Pancreas (tissue), 10 donors: ENCODE data around the gene FCN1. TPM values are rescaled to one million over a fixed set of nuclear protein-coding genes. Genes with fewer than 3 reads are reported as not detected.

Source experiments
- ATAC-seq, 4 donors: fragments of 200-7000 bp; cut with Tn5 transposase; one replicate each; pipeline versions ENCODE4 v1.8.0 to v1.9.1; 2020; ENCODE audit warnings: mild to moderate bottlenecking in 4 of 4, moderate library complexity in 4 of 4
- DNase-seq, 6 donors: peaks; one replicate each; pipeline ENCODE4 v3.0.0-alpha.2; 2020
- FAIRE-seq: peaks from 2 replicates; lab custom pipeline; 2012; peaks lifted over from hg19 to GRCh38; lab: Jason Lieb, UNC
- H3K27ac ChIP-seq, 4 donors: fragments of 200-600 bp; sonication (generic); 1 replicate in 3 of 4; 2 replicates in 1 of 4; pipeline versions ENCODE4 v1.5.0 to v1.8.0; 2020
- H3K27me3 ChIP-seq, 4 donors: fragments of 200-600 bp; one replicate each; pipeline ENCODE4 v1.8.0; 2021
- H3K36me3 ChIP-seq, 3 donors: fragments of 200-600 bp; sonication (generic) in 1 of 3; one replicate each; pipeline versions ENCODE4 v1.5.0 to v1.8.0; 2020 to 2021
- H3K4me1 ChIP-seq, 3 donors: fragments of 200-600 bp; one replicate each; pipeline ENCODE4 v1.8.0; 2021
- H3K4me3 ChIP-seq, 4 donors: fragments of 200-600 bp; sonication (generic) in 2 of 4; one replicate each; pipeline versions ENCODE4 v1.5.0 to v1.8.0; 2020 to 2021
- H3K9me3 ChIP-seq, 4 donors: fragments of 200-600 bp; one replicate each; pipeline ENCODE4 v1.8.0; 2021
- CTCF ChIP-seq, 4 donors: fragments of 200-600 bp; sonication (generic) in 3 of 4; IDR thresholded peaks; one replicate each; pipeline versions ENCODE4 v1.5.0 to v1.8.0; 2021; ENCODE audit warnings: antibody characterized with exemption in 4 of 4
- WGBS, 2 donors: extraction: QIAGEN DNeasy Blood & Tissue Kit; methylation state at CpG; one replicate each; pipeline ENCODE4 v1.1.7; 2013; 5-methylcytosine and 5-hydroxymethylcytosine counted together
- intact Hi-C, 3 donors: fragments of 100-400 bp; cut with DNase I; formaldehyde crosslinking; loops; one replicate each; pipeline versions ENCODE4 v1.11.1 to v1.14.2; 2022
- polyA plus RNA-seq, 2 donors: library from polyadenylated mRNA; stranded (reverse); fragments of 200-250 nt; gene quantifications; one replicate each; pipeline ENCODE4 v1.2.3, GENCODE V29; 2013
- total RNA-seq, 6 donors: library from RNA; stranded (reverse); fragmentation: NEBNext Ultra II Directional in 4 of 6; extraction: Animal tissue kit (Norgen Biotek cat#: 25700) in 4 of 6; gene quantifications; one replicate each; pipeline versions ENCODE4 v1.2.1 to v1.2.4, GENCODE V29; 2021 to 2023
- donor health status: healthy with polysubstance abuse.
- donor health status: DM: no; HTN: no; CAD: no; lungs with moderate emphysema.
- donor health status: DM: no; HTN: no; CAD: no.
- donor health status: control.
- donor health status: control.
- donor health status: Bipolar disorder and iron deficiency.
- donor health status: DM: yes; HTN: yes; CAD: no.
- donor health status: DM: no; HTN: no; CAD: no.
- donor health status: DM: no; HTN: no; CAD: no.
- donor health status: DM: yes; HTN: yes; CAD: no.

FCN1 gene
- total and polyA plus RNA-seq, 8 donors: 0.32 to 6.2 (median 1.0) TPM

- Histone ChIP-seq H3K27me3 (peaks cover 0 to 5% (median 0%) of the 10 kb centered on the region in 4 donors), H3K27ac (no peak overlapping the region), H3K4me3 (no peak overlapping the region), H3K4me1 (no peaks in the 10 kb centered on the region), H3K9me3 (no peaks in the 10 kb centered on the region), H3K36me3 (no peaks in the 10 kb centered on the region)
- peak in 2 of 4 donors; percentile 30 to 71 for ATAC-seq
- WGBS, 2 donors: 69 to 78% methylated on average over 13 of the region's 13 CpGs
- no peak for TF ChIP-seq CTCF (IDR thresholded peaks at IDR 0.05)
- intact Hi-C loops: no loop called here
- DNase-seq: no peak
- FAIRE-seq: no peak
Observed at GRCh38 chr9:134936346-134937163, 18.8 kb upstream of the FCN1 start.

- Histone ChIP-seq H3K27me3 (peaks cover 0 to 5% (median 0%) of the 10 kb centered on the region in 4 donors), H3K9me3 (no peaks in the 10 kb centered on the region), H3K4me1 (no peaks in the 10 kb centered on the region), H3K4me3 (no peak overlapping the region), H3K27ac (no peak overlapping the region), H3K36me3 (no peaks in the 10 kb centered on the region)
- WGBS, 2 donors: 73 to 79% methylated on average over 27 of the region's 27 CpGs
- FAIRE-seq: no peak
- no peak for TF ChIP-seq CTCF (IDR thresholded peaks at IDR 0.05)
- intact Hi-C loops: no loop called here
- no peak for ATAC-seq
- peak in 1 of 6 donors; percentile 32 for DNase-seq
Observed at GRCh38 chr9:134935701-134936345, 18.1 kb upstream of the FCN1 start.

GRCh38 chr9:134935056-134935640 lies 17.4 kb upstream of the FCN1 start:
- peaks cover 0 to 5% (median 0%) of the 10 kb centered on the region in 4 donors for H3K27me3 ChIP-seq
- no peak for FAIRE-seq
- H3K4me3 ChIP-seq: no peak overlapping the region
- no peaks in the 10 kb centered on the region for H3K4me1 ChIP-seq
- no peaks in the 10 kb centered on the region for H3K36me3 ChIP-seq
- intact Hi-C loops: no loop called here
- ATAC-seq: no peak
- no peaks in the 10 kb centered on the region for H3K9me3 ChIP-seq
- no peak overlapping the region for H3K27ac ChIP-seq
- no peak for DNase-seq
- 52 to 55% methylated on average over 17 of the region's 17 CpGs for WGBS, 2 donors
- no peak for TF ChIP-seq CTCF (IDR thresholded peaks at IDR 0.05)

- no peaks in the 10 kb centered on the region for H3K36me3 ChIP-seq
- H3K4me1 ChIP-seq: no peaks in the 10 kb centered on the region
- H3K27me3 ChIP-seq: peaks cover 0 to 5% (median 0%) of the 10 kb centered on the region in 4 donors
- FAIRE-seq: no peak
- H3K9me3 ChIP-seq: no peaks in the 10 kb centered on the region
- H3K27ac ChIP-seq: no peak overlapping the region
- H3K4me3 ChIP-seq: no peak overlapping the region
- WGBS, 2 donors: 78 to 90% methylated on average over 10 of the region's 10 CpGs
- peak in 1 of 6 donors; percentile 29 for DNase-seq
- no peak for ATAC-seq
- intact Hi-C loops: no loop called here
- TF ChIP-seq CTCF (IDR thresholded peaks at IDR 0.05): no peak
Observed at GRCh38 chr9:134933076-134933659, 15.5 kb upstream of the FCN1 start.
